Neuron (in vitro differentiated cells): ENCODE measurements around the gene OR51E2.

Source experiments
- H2AFZ ChIP-seq: one replicate; pipeline ENCODE4 v1.6.1; 2013; ENCODE audit warnings: low read depth, mild to moderate bottlenecking, inconsistent platforms, low read length, moderate library complexity
- H3K27me3 ChIP-seq: one replicate; pipeline ENCODE4 v1.6.1; 2013; ENCODE audit warnings: low read length; ENCODE audit not compliant: insufficient read depth
- H3K36me3 ChIP-seq: one replicate; pipeline ENCODE4 v1.6.1; 2013; ENCODE audit warnings: low read length; ENCODE audit not compliant: insufficient read depth
- H3K4me1 ChIP-seq: one replicate; pipeline ENCODE4 v1.6.1; 2013; ENCODE audit warnings: low read length; ENCODE audit not compliant: insufficient read depth
- H3K4me3 ChIP-seq: 2 replicates; pipeline ENCODE4 v1.5.1; 2013; ENCODE audit warnings: mild to moderate bottlenecking, low read length, moderate library complexity
- H3K9me3 ChIP-seq: one replicate; pipeline ENCODE4 v1.6.1; 2013; ENCODE audit warnings: low read length

OR51E2 gene

DNA sequence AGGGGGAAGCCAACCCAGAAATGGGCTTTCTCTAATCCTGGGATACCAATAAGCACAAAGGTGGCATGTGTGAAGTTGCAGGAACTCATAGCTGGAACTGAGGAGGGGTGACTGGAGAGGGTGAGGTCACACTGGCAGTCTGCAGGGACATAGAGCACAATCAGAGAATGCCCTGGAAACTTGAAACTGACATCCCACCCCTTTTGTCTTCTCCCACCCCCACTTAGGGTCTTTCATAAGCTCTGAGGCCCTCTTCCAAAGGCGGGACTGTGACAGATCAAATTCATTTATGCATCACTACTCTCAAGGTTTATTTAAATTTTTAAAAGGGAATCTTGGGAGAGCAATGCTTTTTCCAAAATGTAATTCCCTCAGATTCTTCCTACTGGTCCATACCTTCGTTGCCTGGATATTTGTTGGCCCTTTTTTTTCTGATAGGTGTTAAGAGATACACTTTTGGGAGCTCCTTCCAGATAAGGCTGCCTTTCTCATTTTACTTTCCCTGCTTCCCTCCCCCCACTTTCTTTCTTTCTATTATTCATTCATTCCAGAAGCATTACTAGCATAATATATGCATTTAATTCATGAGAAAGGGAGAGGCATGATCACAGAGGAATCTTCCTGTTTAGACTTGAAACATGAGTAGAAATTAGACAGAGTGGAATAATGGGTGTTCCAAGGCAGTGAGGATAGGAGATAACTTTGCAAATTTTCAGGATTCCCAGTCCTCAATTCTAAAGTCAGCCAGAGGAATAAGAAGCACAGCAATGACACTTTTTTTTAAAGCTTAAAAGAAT is 14.8 kb downstream of the OR51E2 start:
- Histone ChIP-seq H3K9me3 (no peaks in the 10 kb centered on the region), H3K4me1 (peaks cover 23% of the 10 kb centered on the region), H3K36me3 (no peaks in the 10 kb centered on the region)

GRCh38 chr11:4680341-4680740 is 17.3 kb downstream of the OR51E2 start:
- Histone ChIP-seq H3K9me3 (no peaks in the 10 kb centered on the region), H2AFZ (no peak overlapping the region), H3K36me3 (no peaks in the 10 kb centered on the region), H3K4me3 (no peak overlapping the region), H3K4me1 (peaks cover 23% of the 10 kb centered on the region), H3K27me3 (no peaks in the 10 kb centered on the region)

More for the DNA sequence above, 14.8 kb downstream of the OR51E2 start:
- Histone ChIP-seq H2AFZ (no peak overlapping the region), H3K4me3 (no peak overlapping the region), H3K27me3 (no peaks in the 10 kb centered on the region)

DNA sequence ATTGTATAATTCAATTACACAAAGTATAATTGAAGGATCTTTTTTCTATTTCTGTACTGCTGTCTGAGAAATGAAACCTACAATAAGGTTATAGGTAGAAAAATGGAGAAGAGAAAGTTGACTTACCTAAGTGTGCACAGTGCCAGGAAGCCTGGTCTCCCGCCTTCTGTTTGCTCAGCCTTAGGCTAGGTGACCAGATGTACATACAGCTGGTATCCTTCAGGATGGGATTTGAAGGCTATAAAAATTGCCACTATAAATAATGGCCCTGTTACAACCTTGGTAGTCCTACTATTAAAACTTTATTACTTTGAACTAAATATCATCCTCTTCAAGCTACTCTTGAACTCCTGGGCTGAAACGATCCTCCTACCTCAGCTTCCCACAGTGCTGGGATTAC is 19.7 kb downstream of the OR51E2 start:
- H2AFZ ChIP-seq = no peak overlapping the region
- H3K4me1 ChIP-seq = peaks cover 13% of the 10 kb centered on the region

DNA sequence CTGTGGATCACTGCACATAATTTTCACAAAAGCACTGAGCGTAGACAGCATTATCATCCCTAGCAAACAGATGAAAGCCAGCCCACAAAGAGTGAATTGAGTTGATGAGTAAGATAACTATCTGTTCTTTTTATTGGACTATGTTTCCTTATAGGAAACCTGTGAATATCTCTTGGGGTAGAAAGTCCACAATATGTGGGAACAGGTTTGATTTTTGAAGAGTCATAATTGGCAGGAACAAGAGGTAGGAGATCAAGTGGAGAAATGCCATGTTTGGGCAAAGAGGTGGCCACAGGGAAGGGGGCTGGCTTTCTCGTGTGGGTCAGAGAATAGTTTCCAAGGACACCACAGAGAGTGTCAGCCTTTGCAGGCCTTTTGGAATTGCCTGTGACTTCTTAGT is 23.9 kb downstream of the OR51E2 start:
- Histone ChIP-seq H3K4me1 (no peaks in the 10 kb centered on the region), H3K27me3 (no peaks in the 10 kb centered on the region), H2AFZ (no peak overlapping the region), H3K9me3 (no peaks in the 10 kb centered on the region), H3K4me3 (no peak overlapping the region), H3K36me3 (no peaks in the 10 kb centered on the region)

More for the DNA sequence above, 19.7 kb downstream of the OR51E2 start:
- Histone ChIP-seq H3K36me3 (no peaks in the 10 kb centered on the region), H3K9me3 (no peaks in the 10 kb centered on the region), H3K27me3 (no peaks in the 10 kb centered on the region), H3K4me3 (no peak overlapping the region)

DNA sequence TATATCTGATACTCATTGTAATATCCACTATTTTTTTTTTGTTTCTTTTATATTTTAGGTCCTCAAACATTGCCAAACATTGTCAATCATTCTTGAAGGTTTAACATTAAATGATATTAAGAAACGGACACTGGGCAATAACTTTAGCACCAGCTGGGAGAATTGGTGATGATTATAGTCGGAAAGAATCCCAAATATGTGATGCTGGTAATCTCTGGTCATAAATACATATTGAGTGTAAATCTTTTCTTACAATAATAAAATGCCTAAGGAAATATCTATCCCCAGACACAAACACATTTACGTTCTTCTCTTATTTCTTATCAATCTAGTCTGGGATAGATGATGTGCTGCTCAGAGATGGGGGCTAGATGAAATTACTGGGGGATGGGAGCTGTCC is 25.2 kb downstream of the OR51E2 start:
- Histone ChIP-seq H3K4me3 (no peak overlapping the region), H3K9me3 (no peaks in the 10 kb centered on the region), H2AFZ (no peak overlapping the region), H3K36me3 (no peaks in the 10 kb centered on the region), H3K4me1 (no peaks in the 10 kb centered on the region), H3K27me3 (no peaks in the 10 kb centered on the region)

- H3K27me3 ChIP-seq = no peaks in the 10 kb centered on the region
- H3K9me3 ChIP-seq = no peaks in the 10 kb centered on the region
These were observed 25.9 kb downstream of the OR51E2 start for GRCh38 chr11:4671741-4672140.

DNA sequence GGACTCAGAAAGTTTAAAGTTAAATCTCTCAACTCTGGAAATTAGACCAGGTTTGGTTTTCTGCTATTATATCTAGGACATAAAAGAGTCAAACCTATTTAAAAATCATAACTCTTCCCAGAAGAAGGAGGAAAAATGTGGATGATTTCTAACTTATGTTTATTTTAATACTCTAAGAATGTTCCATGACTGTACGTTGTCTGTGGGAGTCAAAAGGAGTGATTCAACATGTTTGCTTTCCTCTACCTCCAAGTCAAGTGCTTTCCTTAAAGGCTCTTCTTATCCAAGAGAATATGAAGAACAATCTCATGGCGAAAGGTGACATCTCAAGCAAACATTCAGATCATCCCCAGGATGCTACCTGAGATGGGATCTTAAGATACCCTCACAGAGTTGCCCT is 32.2 kb downstream of the OR51E2 start:
- no peaks in the 10 kb centered on the region for H3K36me3 ChIP-seq

More at GRCh38 chr11:4671741-4672140, 25.9 kb downstream of the OR51E2 start:
- no peak overlapping the region for H3K4me3 ChIP-seq
- no peak overlapping the region for H2AFZ ChIP-seq
- no peaks in the 10 kb centered on the region for H3K36me3 ChIP-seq
- H3K4me1 ChIP-seq = no peaks in the 10 kb centered on the region

DNA sequence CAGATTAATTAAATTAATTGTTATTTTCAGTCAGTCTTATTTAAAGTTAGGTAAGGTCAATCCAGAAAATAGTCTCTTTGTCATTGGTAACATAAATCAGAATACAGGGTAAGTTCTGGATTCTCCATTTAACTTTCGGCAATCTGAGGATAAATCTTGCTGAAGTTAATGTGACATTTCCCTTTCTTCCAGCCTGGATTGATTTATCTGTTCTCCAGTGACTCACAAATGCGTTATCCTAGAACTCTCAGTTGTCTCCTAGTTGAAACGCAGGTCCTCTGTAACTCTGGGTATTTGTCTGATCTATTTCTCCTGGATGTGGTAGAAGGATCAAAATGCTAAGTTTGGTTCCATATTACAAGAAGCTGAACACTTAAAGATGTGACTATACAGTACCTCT is 32.9 kb downstream of the OR51E2 start:
- H3K4me1 ChIP-seq = no peaks in the 10 kb centered on the region
- no peaks in the 10 kb centered on the region for H3K9me3 ChIP-seq
- H2AFZ ChIP-seq = no peak overlapping the region
- no peaks in the 10 kb centered on the region for H3K36me3 ChIP-seq
- peaks cover 3% of the 10 kb centered on the region for H3K27me3 ChIP-seq
- H3K4me3 ChIP-seq = no peak overlapping the region

More for the DNA sequence above, 32.2 kb downstream of the OR51E2 start:
- H3K9me3 ChIP-seq = no peaks in the 10 kb centered on the region
- no peak overlapping the region for H2AFZ ChIP-seq
- no peak overlapping the region for H3K4me3 ChIP-seq
- H3K4me1 ChIP-seq = no peaks in the 10 kb centered on the region
- peaks cover 3% of the 10 kb centered on the region for H3K27me3 ChIP-seq

DNA sequence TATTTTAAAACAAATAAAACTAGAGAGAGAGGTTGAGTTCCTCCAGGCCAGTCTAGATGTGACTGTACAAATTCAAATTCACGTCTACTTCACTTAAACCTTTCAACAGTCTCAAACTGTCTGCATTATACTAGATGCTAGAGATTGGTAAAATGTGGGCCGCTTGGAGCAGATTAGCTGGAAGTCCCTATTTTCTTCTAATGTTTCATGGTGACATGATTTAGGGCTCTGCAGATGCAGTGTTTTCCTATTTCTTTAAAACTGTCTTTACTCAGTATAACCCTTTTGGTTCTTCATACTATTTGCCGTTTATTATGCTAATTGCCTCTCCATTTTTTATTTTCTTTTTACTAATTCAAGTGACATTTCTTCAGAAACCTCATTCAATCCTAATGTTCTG is 33.5 kb downstream of the OR51E2 start:
- Histone ChIP-seq H3K36me3 (no peaks in the 10 kb centered on the region), H3K4me1 (no peaks in the 10 kb centered on the region), H3K9me3 (no peaks in the 10 kb centered on the region), H3K4me3 (no peak overlapping the region), H2AFZ (no peak overlapping the region), H3K27me3 (peaks cover 3% of the 10 kb centered on the region)

GRCh38 chr11:4662876-4663275 is 34.8 kb downstream of the OR51E2 start:
- Histone ChIP-seq H2AFZ (no peak overlapping the region), H3K36me3 (no peaks in the 10 kb centered on the region), H3K9me3 (no peaks in the 10 kb centered on the region), H3K4me3 (no peak overlapping the region), H3K27me3 (peaks cover 3% of the 10 kb centered on the region), H3K4me1 (no peaks in the 10 kb centered on the region)

DNA sequence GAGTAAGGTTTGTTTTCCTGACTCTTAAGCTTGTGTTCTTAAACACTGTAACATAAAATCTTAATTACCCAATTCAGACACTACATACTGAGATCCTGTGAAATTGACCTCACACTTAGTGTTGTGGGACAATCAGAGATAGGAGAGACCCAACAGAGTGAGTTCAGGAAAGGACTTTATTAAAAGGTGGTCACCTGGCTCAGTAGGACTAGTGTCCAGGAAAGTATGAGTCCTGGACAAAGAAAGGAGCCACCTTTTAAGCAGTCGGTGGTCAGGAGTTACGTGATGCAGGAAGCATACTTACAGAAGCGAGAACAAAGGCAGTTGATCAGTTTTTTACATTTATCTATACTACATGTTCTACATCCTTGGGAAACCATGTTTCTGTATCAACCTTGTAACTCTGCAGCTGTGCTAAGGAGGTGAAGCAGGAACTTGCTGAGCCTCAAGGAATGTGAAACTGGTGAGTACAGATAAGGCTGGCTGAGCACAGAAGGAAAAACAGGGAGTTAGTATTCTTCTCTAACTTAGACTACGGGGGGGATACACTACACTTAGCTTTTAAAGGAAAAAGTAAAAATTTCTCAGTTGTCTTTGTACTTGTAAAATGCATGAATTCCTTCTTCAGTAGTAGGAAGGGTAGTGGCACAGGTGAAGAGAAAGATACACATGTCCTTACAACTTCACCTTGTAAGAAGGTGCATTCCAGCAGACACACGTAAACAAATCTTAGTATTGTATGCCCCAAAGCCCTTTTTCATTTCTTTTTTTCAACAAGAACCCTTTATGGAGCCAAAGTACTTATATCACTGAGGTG is 38.8 kb downstream of the OR51E2 start:
- Histone ChIP-seq H3K27me3 (no peaks in the 10 kb centered on the region), H3K4me3 (no peak overlapping the region), H3K4me1 (no peaks in the 10 kb centered on the region), H2AFZ (no peak overlapping the region), H3K36me3 (no peaks in the 10 kb centered on the region), H3K9me3 (no peaks in the 10 kb centered on the region)

DNA sequence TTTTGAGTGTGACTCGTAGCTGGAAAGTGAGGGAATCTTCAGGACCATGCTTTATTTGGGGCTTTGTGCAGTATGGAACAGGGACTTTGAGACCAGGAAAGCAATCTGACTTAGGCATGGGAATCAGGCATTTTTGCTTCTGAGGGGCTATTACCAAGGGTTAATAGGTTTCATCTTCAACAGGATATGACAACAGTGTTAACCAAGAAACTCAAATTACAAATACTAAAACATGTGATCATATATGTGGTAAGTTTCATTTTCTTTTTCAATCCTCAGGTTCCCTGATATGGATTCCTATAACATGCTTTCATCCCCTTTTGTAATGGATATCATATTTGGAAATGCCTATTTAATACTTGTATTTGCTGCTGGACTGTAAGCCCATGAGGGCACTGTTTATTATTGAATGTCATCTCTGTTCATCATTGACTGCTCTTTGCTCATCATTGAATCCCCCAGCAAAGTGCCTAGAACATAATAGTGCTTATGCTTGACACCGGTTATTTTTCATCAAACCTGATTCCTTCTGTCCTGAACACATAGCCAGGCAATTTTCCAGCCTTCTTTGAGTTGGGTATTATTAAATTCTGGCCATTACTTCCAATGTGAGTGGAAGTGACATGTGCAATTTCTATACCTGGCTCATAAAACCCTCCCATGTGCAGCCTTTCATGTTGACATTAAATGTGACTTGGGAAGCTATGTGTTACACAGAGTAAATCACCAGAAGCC is 42.9 kb downstream of the OR51E2 start:
- no peaks in the 10 kb centered on the region for H3K9me3 ChIP-seq
- H3K4me3 ChIP-seq = no peak overlapping the region
- no peak overlapping the region for H2AFZ ChIP-seq

GRCh38 chr11:4647766-4648165 is 49.9 kb downstream of the OR51E2 start:
- Histone ChIP-seq H3K4me1 (no peaks in the 10 kb centered on the region), H3K27me3 (peaks cover 2% of the 10 kb centered on the region), H3K36me3 (no peaks in the 10 kb centered on the region), H3K9me3 (no peaks in the 10 kb centered on the region), H3K4me3 (no peak overlapping the region), H2AFZ (no peak overlapping the region)

More for the DNA sequence above, 42.9 kb downstream of the OR51E2 start:
- H3K36me3 ChIP-seq = no peaks in the 10 kb centered on the region
- H3K4me1 ChIP-seq = no peaks in the 10 kb centered on the region
- no peaks in the 10 kb centered on the region for H3K27me3 ChIP-seq
